ENCODE results near the gene ARHGAP42. TPM values are rescaled to one million over a fixed set of nuclear protein-coding genes. Genes with fewer than 3 reads are reported as not detected.
A peak's percentile ranks its signal among the peaks of the same experiment; 100 is the strongest.

Gene ARHGAP42
- total RNA-seq, 4 donors from 2014 or later: 24.5 to 49.5 (median 26.7) TPM

DNA sequence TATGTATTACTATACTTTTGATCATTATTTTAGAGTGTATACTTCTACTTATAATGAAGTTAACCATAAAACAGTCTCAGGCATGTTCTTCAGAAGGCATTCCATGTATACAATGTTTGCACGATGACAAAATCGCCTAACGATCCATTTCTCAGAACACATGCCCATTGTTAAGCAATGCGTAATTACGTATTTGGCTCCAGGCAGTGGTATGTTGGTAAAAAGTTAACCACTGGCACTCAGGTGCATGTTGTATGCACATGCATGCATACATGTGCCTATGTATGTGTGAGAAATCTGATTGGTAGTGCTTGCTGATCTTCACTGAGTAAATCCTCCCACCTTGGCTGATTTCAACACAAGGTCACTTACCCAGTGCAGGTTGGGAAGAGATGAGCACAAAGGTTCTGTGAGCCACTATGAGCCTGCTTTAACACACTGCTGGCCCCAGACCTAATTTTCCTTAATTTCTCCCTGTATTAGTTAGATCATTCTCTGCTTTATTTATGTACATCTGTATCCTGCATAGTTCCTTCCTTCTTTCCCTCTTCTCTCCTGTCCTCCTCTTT lies 164.6 kb downstream of the ARHGAP42 start:
- no peak for DNase-seq
- no peaks in the 10 kb centered on the region for H3K4me1 ChIP-seq
- no peak overlapping the region for H3K4me3 ChIP-seq
- H3K27ac ChIP-seq: no peak overlapping the region
- H3K27me3 ChIP-seq: no peaks in the 10 kb centered on the region
- TF ChIP-seq, protein P1, sequence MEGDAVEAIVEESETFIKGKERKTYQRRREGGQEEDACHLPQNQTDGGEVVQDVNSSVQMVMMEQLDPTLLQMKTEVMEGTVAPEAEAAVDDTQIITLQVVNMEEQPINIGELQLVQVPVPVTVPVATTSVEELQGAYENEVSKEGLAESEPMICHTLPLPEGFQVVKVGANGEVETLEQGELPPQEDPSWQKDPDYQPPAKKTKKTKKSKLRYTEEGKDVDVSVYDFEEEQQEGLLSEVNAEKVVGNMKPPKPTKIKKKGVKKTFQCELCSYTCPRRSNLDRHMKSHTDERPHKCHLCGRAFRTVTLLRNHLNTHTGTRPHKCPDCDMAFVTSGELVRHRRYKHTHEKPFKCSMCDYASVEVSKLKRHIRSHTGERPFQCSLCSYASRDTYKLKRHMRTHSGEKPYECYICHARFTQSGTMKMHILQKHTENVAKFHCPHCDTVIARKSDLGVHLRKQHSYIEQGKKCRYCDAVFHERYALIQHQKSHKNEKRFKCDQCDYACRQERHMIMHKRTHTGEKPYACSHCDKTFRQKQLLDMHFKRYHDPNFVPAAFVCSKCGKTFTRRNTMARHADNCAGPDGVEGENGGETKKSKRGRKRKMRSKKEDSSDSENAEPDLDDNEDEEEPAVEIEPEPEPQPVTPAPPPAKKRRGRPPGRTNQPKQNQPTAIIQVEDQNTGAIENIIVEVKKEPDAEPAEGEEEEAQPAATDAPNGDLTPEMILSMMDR (IDR thresholded peaks at IDR 0.05): no peak
- no peak for TF ChIP-seq POLR2A (IDR thresholded peaks at IDR 0.05)
- no peaks in the 10 kb centered on the region for H3K36me3 ChIP-seq
- no peaks in the 10 kb centered on the region for H3K9me3 ChIP-seq

DNA sequence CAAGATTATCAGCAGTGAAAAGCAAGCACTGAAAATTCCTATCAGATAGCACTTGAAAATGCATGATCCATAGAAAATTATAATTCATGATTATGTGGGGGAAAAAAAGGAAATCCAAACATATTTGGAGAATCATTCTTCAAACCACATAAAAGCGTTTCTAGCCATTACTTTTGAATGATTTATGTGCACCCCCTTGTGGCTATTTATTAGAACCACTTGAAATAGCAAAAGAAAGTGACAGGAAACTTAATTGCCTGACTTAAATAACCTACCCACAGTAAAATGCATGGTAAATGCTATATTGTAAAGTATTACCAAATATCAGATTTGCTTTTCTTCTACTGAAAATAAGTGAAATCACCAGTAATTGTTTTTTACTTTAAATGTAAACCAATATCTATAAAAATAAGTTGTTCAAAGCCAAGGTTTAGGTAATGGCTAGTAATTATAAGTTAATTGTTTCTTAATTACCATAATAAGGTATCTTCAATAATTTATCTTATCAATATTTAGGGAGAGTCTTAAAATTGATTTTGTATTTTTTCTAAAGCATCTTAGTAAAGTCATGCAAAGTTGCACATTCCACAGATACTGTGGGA lies 168.5 kb downstream of the ARHGAP42 start:
- TF ChIP-seq, protein P1 (IDR thresholded peaks at IDR 0.05): peak; percentile 16 to 78 (median 64)
- no peak for TF ChIP-seq POLR2A (IDR thresholded peaks at IDR 0.05)
- DNase-seq: no peak
- Histone ChIP-seq H3K4me3 (no peak overlapping the region), H3K4me1 (no peaks in the 10 kb centered on the region), H3K9me3 (no peaks in the 10 kb centered on the region), H3K36me3 (no peaks in the 10 kb centered on the region), H3K27ac (no peak overlapping the region), H3K27me3 (no peaks in the 10 kb centered on the region)

DNA sequence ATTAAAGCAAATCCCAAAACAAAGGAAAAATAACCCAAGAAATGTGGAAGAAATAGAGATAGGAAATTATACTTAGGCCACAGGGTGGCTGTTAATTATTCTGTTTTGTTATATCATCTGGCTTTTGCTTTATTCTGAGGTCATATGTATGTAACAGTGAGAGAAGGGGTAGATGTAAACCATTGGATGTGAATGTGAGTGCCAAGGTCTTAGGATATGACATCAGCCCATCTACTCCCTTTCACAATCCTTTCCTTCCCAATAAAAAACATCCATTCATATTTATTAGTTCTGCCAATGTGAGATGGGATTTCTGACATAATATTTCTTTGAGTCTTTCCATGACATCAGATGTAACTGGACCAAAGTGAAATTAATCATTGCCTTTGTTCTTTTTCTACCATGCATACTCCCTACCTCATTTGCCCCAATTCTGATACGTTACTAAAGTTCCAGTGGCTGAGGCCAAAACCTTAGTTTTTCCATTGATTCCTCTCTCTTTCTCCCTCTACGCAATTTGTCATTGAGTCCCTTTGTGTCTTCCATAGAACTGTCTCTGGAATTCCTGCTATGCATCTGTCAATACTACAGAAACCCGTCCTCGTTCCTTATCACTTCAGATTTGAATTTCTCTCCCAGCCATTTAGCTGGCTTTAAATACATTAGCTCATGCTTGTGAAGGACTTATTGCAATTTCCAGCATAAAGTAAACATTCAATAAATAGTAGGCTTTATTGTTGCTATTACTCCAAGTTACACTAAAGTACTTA lies 170.3 kb downstream of the ARHGAP42 start:
- TF ChIP-seq, protein P1 (IDR thresholded peaks at IDR 0.05): no peak
- no peak for TF ChIP-seq POLR2A (IDR thresholded peaks at IDR 0.05)
- H3K4me3 ChIP-seq: no peak overlapping the region
- H3K27me3 ChIP-seq: no peaks in the 10 kb centered on the region
- H3K9me3 ChIP-seq: no peaks in the 10 kb centered on the region
- DNase-seq: no peak
- H3K27ac ChIP-seq: no peak overlapping the region
- H3K4me1 ChIP-seq: no peaks in the 10 kb centered on the region
- no peaks in the 10 kb centered on the region for H3K36me3 ChIP-seq

DNA sequence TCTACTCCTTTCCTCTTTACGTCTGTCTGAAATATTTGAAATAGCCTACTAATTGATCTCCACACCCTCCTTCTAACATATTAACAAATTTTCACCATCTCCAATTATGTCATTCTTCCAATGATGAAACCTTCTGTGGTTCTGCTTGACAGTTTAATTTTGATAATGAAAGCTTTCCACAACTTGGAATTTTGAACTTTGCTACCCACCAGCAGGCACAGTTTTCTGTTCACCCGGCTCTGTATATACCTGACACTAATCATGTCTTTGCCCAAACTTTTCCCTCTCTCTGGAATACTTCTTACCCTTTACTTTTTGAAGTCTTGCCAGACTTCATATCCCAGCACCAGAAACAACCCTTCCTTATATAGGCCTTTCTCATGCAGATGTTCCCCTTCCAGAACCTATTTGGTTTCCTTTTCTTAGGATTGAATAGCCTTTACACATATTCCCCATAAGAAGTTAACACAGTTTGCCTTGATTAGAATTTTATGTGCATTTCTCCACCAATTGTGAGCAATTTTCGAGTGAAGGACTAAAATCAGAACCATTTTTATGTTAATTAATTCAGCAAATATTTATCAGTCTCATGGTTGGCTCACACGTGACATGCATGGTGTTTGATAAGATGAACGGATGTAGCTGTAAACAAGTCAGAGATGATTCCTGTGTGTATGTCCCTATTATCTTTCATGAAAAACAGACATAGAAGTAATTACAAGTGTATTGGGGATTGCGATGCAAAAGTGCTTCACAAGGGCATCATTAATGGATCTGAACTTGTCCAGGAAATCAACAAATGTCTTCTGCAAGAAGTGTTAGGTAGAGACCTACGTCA lies 173.4 kb downstream of the ARHGAP42 start:
- H3K27ac ChIP-seq: no peak overlapping the region
- no peaks in the 10 kb centered on the region for H3K9me3 ChIP-seq
- H3K27me3 ChIP-seq: no peaks in the 10 kb centered on the region
- H3K36me3 ChIP-seq: no peaks in the 10 kb centered on the region
- H3K4me3 ChIP-seq: no peak overlapping the region
- no peak for DNase-seq
- H3K4me1 ChIP-seq: no peaks in the 10 kb centered on the region
- no peak for TF ChIP-seq POLR2A (IDR thresholded peaks at IDR 0.05)
- TF ChIP-seq, protein P1 (IDR thresholded peaks at IDR 0.05): no peak

DNA sequence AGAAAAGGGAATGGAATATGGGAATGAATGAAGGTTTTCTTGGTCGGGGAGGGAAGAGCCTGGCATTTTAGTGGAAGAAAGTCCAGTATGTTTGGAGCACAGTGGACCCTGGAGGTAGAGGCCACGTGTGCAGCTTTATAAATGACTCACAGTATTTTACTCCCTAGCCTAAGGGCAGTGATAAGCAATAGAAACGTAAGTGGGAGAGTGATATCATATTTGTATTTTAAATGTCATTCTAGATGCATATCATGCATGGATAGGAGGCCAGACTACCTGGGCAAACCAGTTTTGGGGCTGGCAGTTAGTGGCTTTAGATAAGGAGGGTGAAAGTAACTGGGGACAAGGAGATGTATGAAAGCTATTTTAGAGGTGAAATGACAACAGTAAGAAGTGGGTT lies 174.1 kb downstream of the ARHGAP42 start:
- no peak for DNase-seq
- H3K4me3 ChIP-seq: no peak overlapping the region
- no peaks in the 10 kb centered on the region for H3K36me3 ChIP-seq
- TF ChIP-seq POLR2A (IDR thresholded peaks at IDR 0.05): no peak
- TF ChIP-seq, protein P1 (IDR thresholded peaks at IDR 0.05): no peak
- H3K9me3 ChIP-seq: no peaks in the 10 kb centered on the region
- H3K4me1 ChIP-seq: no peaks in the 10 kb centered on the region
- no peaks in the 10 kb centered on the region for H3K27me3 ChIP-seq
- no peak overlapping the region for H3K27ac ChIP-seq
